ENCODE data around the gene SLC22A5.

- TF ChIP-seq CTCF (optimal IDR thresholded peaks at IDR 0.05 in 1 of 3, IDR thresholded peaks at IDR 0.05 in 1 of 3, conservative IDR thresholded peaks at IDR 0.05 in 1 of 3; ENCODE audit: extremely low read depth in 1 of 3, insufficient read depth in 2 of 3, low read length in 3 of 3): no peak
- no peak for TF ChIP-seq EZH2 (IDR thresholded peaks at IDR 0.05; ENCODE audit: low read length)
These were observed 7.5 kb downstream of the SLC22A5 start for GRCh38 chr5:132376694-132377641.

Data from keratinocyte (primary cell).